H1 (cell line): ENCODE results near the gene EFCAB6. TPM values are rescaled to one million over a fixed set of nuclear protein-coding genes. Genes with fewer than 3 reads are reported as not detected.

ENCODE experiments used
- CTCF ChIA-PET: fragments of 300-600 bp; sonication (Branson Sonifier 250); formaldehyde crosslinking; loops from one replicate; lab custom pipeline; 2021; ENCODE audit not compliant: partially characterized antibody; lab: Charles Lee
- POLR2A ChIA-PET: fragments of 300-600 bp; sonication (Branson Sonifier 250); formaldehyde crosslinking; loops from one replicate; lab custom pipeline; 2021; ENCODE audit warnings: inconsistent platforms; ENCODE audit not compliant: partially characterized antibody; lab: Charles Lee
- DNase-seq, 2 experiments: peaks; one replicate each; pipeline versions ENCODE4 v3.0.0 to v3.0.0-alpha.2; 2010 to 2022; ENCODE audit warnings: low spot score in 2 of 2, low read depth in 1 of 2, mixed read lengths in 1 of 2
- FAIRE-seq: peaks from 2 replicates; lab custom pipeline; 2011; peaks lifted over from hg19 to GRCh38; lab: Jason Lieb, UNC
- H2AFZ ChIP-seq: 2 replicates; pipeline ENCODE4 v1.8.1; 2012; ENCODE audit warnings: low read length, inconsistent platforms
- H2AK5ac ChIP-seq: 2 replicates; pipeline ENCODE4 v1.6.1; 2013; ENCODE audit warnings: low read depth, low read length
- H2BK120ac ChIP-seq: replicated peaks from 2 replicates; pipeline ENCODE3; 2013; ENCODE audit warnings: low read depth, low read length, inconsistent platforms
- H2BK12ac ChIP-seq: 2 replicates; pipeline ENCODE4 v1.6.1; 2013; ENCODE audit warnings: low read depth, low read length
- H2BK15ac ChIP-seq: 2 replicates; pipeline ENCODE4 v1.6.1; 2013; ENCODE audit warnings: low read length
- H2BK20ac ChIP-seq: 2 replicates; pipeline ENCODE4 v1.6.1; 2013; ENCODE audit warnings: low read length
- H2BK5ac ChIP-seq: 2 replicates; pipeline ENCODE4 v1.6.1; 2013; ENCODE audit warnings: low read depth, low read length
- H3K14ac ChIP-seq: 2 replicates; pipeline ENCODE4 v1.6.1; 2013; ENCODE audit warnings: inconsistent platforms; ENCODE audit not compliant: insufficient read length
- H3K18ac ChIP-seq: 2 replicates; pipeline ENCODE4 v1.6.1; 2013; ENCODE audit warnings: low read length; ENCODE audit errors: extremely low read depth
- H3K23ac ChIP-seq: 2 replicates; pipeline ENCODE4 v1.6.1; 2013; ENCODE audit warnings: inconsistent platforms; ENCODE audit not compliant: insufficient read length
- H3K23me2 ChIP-seq: 2 replicates; pipeline ENCODE4 v1.6.1; 2013; ENCODE audit warnings: low read depth, low read length
- H3K27ac ChIP-seq: 2 replicates; pipeline ENCODE4 v1.6.1; 2011; ENCODE audit warnings: low read depth, low read length, inconsistent platforms
- H3K27me3 ChIP-seq, 4 experiments: replicated peaks in 1 of 4; 1 replicate in 1 of 4; 2 replicates in 3 of 4; pipeline versions ENCODE4 v1.6.1 to v1.8.1; 2011 to 2013; ENCODE audit warnings: low read length in 3 of 4, mild to moderate bottlenecking in 3 of 4, inconsistent platforms in 2 of 4, mixed read lengths in 2 of 4, moderate library complexity in 1 of 4; ENCODE audit not compliant: control insufficient read depth in 3 of 4, insufficient read depth in 3 of 4; ENCODE audit errors: extremely low read depth in 1 of 4
- H3K36me3 ChIP-seq, 4 experiments: 2 replicates each; pipeline versions ENCODE4 v1.6.1 to v1.8.1; 2011 to 2013; ENCODE audit warnings: mild to moderate bottlenecking in 4 of 4, low read length in 3 of 4, moderate library complexity in 2 of 4, control low read depth in 1 of 4, inconsistent platforms in 1 of 4; ENCODE audit not compliant: insufficient read depth in 4 of 4, control insufficient read depth in 2 of 4
- H3K4ac ChIP-seq: replicated peaks from 2 replicates; pipeline ENCODE3; 2013; ENCODE audit warnings: low read length, low read depth, mixed read lengths, inconsistent platforms; ENCODE audit not compliant: insufficient read length
- H3K4me1 ChIP-seq, 4 experiments: replicated peaks in 1 of 4; 1 replicate in 1 of 4; 2 replicates in 3 of 4; pipeline versions ENCODE4 v1.6.1 to v1.8.1; 2011 to 2013; ENCODE audit warnings: low read length in 3 of 4, inconsistent platforms in 2 of 4, mixed read lengths in 1 of 4; ENCODE audit not compliant: insufficient read depth in 4 of 4, control insufficient read depth in 3 of 4
- H3K4me2 ChIP-seq, 2 experiments: 2 replicates each; pipeline versions ENCODE4 v1.6.1 to v1.8.1; 2011 to 2013; ENCODE audit warnings: low read depth in 2 of 2, low read length in 2 of 2, control low read depth in 1 of 2, inconsistent platforms in 1 of 2, mild to moderate bottlenecking in 1 of 2; ENCODE audit not compliant: insufficient read depth in 1 of 2
- H3K4me3 ChIP-seq, 4 experiments: fragments of 200-600, 300-600 bp in 1 of 4; sonication (generic), shearing (Covaris generic), sonication (Bioruptor Twin) in 1 of 4; 2 replicates each; pipeline versions ENCODE4 v1.5.1 to v1.8.1; 2011 to 2016; ENCODE audit warnings: low read length in 4 of 4, low read depth in 3 of 4, control low read depth in 2 of 4, inconsistent platforms in 2 of 4, mild to moderate bottlenecking in 2 of 4, mixed read lengths in 1 of 4, moderate library complexity in 1 of 4; ENCODE audit not compliant: insufficient read depth in 2 of 4; ENCODE audit errors: extremely low read depth in 1 of 4
- H3K56ac ChIP-seq: replicated peaks from 2 replicates; pipeline ENCODE3; 2013; ENCODE audit warnings: low read depth, mild to moderate bottlenecking, mixed read lengths, low read length, inconsistent platforms; ENCODE audit not compliant: insufficient read length
- H3K79me1 ChIP-seq: 2 replicates; pipeline ENCODE4 v1.6.1; 2013; ENCODE audit warnings: low read depth, low read length, control low read depth
- H3K79me2 ChIP-seq, 2 experiments: 2 replicates each; pipeline versions ENCODE4 v1.6.1 to v1.8.1; 2012 to 2013; ENCODE audit warnings: low read length in 2 of 2, mild to moderate bottlenecking in 2 of 2, inconsistent platforms in 1 of 2; ENCODE audit not compliant: insufficient read depth in 2 of 2, control insufficient read depth in 1 of 2
- H3K9ac ChIP-seq, 4 experiments: replicated peaks in 1 of 4; 1 replicate in 1 of 4; 2 replicates in 3 of 4; pipeline versions ENCODE4 v1.6.1 to v1.8.1; 2011 to 2013; ENCODE audit warnings: low read depth in 3 of 4, low read length in 3 of 4, control low read depth in 2 of 4, mild to moderate bottlenecking in 2 of 4, moderate library complexity in 2 of 4, inconsistent platforms in 1 of 4; ENCODE audit errors: extremely low read depth in 1 of 4
- H3K9me3 ChIP-seq, 2 experiments: 2 replicates each; pipeline versions ENCODE4 v1.6.1 to v1.8.1; 2012 to 2013; ENCODE audit warnings: mild to moderate bottlenecking in 2 of 2, moderate library complexity in 2 of 2, control low read depth in 1 of 2, inconsistent platforms in 1 of 2, low read depth in 1 of 2, low read length in 1 of 2, mixed read lengths in 1 of 2; ENCODE audit not compliant: insufficient read depth in 2 of 2
- H4K20me1 ChIP-seq, 2 experiments: replicated peaks in 1 of 2; 2 replicates each; pipeline versions ENCODE3 to v1.8.1; 2011 to 2013; ENCODE audit warnings: inconsistent platforms in 2 of 2, low read length in 2 of 2, mild to moderate bottlenecking in 1 of 2; ENCODE audit not compliant: insufficient read depth in 2 of 2, control insufficient read depth in 1 of 2
- H4K5ac ChIP-seq: 2 replicates; pipeline ENCODE4 v1.6.1; 2013; ENCODE audit warnings: low read length, low read depth, mixed read lengths, inconsistent platforms; ENCODE audit not compliant: insufficient read length
- H4K8ac ChIP-seq: 2 replicates; pipeline ENCODE4 v1.8.0; 2013; ENCODE audit warnings: mild to moderate bottlenecking, moderate library complexity, low read length, inconsistent platforms; ENCODE audit not compliant: insufficient read depth; ENCODE audit errors: extremely low read depth
- H4K91ac ChIP-seq: replicated peaks from 2 replicates; pipeline ENCODE3; 2013; ENCODE audit warnings: low read length, mixed read lengths, inconsistent platforms; ENCODE audit not compliant: insufficient read length
- WGBS, 2 experiments: shearing (Covaris generic) in 1 of 2; methylation state at CpG; one replicate each; pipeline versions ENCODE4 v1.1.6 to v1.1.7; 2013 to 2015; ENCODE audit warnings: low lambda C conversion rate in 2 of 2, mixed read lengths in 2 of 2, inconsistent platforms in 1 of 2, low coverage in 1 of 2, missing lambda C conversion rate in 1 of 2; ENCODE audit not compliant: insufficient replicate concordance in 2 of 2, insufficient coverage in 1 of 2, insufficient read length in 1 of 2; ENCODE audit errors: extremely low coverage in 1 of 2, missing lambda C conversion rate in 1 of 2; 5-methylcytosine and 5-hydroxymethylcytosine counted together
- polyA plus RNA-seq, 7 experiments: library from polyadenylated mRNA; depleted of rRNA in 3 of 7; stranded (reverse) in 5 of 7; unstranded in 2 of 7; fragments of >200 nt in 5 of 7; fragments of 200-250 nt in 2 of 7; gene quantifications; 1 replicate in 5 of 7; 2 replicates in 1 of 7; 4 replicates in 1 of 7; pipeline versions ENCODE4 v1.2.1 to v1.2.3, GENCODE V29; 2011 to 2013; ENCODE audit warnings: missing spikeins in 2 of 7, mixed read lengths in 2 of 7
- total RNA-seq: library from RNA; stranded (reverse); fragmentation: NEBNext Ultra II Directional; extraction: Animal tissue kit (Norgen Biotek cat#: 25700); gene quantifications from 2 replicates; pipeline ENCODE4 v1.2.1, GENCODE V29; 2021

The EFCAB6 gene
- total and polyA plus RNA-seq, 2 of the 8 experiments (the other 6 are each of a cell fraction or from before 2014, with no cell fraction given): 0.32 to 1.7 TPM

DNA sequence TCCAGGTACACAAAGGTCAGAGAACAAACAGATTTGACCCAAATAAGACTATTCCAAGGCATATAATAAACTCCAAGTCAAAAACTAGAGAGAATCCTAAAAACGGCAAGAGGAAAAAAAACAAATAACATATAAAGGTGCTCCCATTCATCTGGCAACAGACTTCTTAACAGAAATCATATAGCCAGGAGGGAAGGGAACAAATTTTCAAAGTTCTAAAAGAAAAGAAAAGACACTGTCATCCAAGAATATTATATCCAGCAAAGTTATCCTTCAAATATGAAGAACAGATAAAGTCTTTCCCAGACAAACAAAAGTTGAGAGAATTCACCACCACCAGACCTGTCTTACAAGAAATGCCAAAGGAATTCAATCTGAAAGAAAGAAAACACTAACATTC lies 11.1 kb downstream of the EFCAB6 start:
- H3K4me3 ChIP-seq: no peak overlapping the region
- H4K5ac ChIP-seq: no peak overlapping the region
- no peaks in the 10 kb centered on the region for H4K20me1 ChIP-seq
- ChIA-PET POLR2A (interaction anchor here (1.2 kb wide), 1 partner anchor 22 kb away, joined by 4 read pairs; no protein-coding TSS in a partner anchor), CTCF (interaction anchor here (1.0 to 1.3 kb wide), 2 partner anchors 82 to 414 kb away, joined by 3 read pairs; no protein-coding TSS in a partner anchor)
- H2BK12ac ChIP-seq: no peak overlapping the region
- no peak overlapping the region for H2AK5ac ChIP-seq
- no peak overlapping the region for H3K18ac ChIP-seq
- no peak for DNase-seq
- no peaks in the 10 kb centered on the region for H3K9me3 ChIP-seq
- no peak overlapping the region for H2AFZ ChIP-seq
- peaks cover 0 to 3% (median 0%) of the 10 kb centered on the region in 4 experiments; a peak in 3 of 7 replicates for H3K4me1 ChIP-seq
- FAIRE-seq: no peak
- H2BK120ac ChIP-seq: no peak overlapping the region
- no peak overlapping the region for H3K9ac ChIP-seq
- H3K23me2 ChIP-seq: no peaks in the 10 kb centered on the region
- H3K36me3 ChIP-seq: no peaks in the 10 kb centered on the region
- WGBS, 2 experiments: 79% methylated on average over 1 of the region's 1 CpG; no CpG with 5 or more reads in 1 of the 2 experiments
- H3K79me1 ChIP-seq: no peaks in the 10 kb centered on the region
- no peak overlapping the region for H3K23ac ChIP-seq
- no peak overlapping the region for H4K91ac ChIP-seq
- no peak overlapping the region for H2BK5ac ChIP-seq
- no peak overlapping the region for H3K4me2 ChIP-seq
- H3K4ac ChIP-seq: no peak overlapping the region
- H3K14ac ChIP-seq: no peak overlapping the region
- H3K27me3 ChIP-seq: no peaks in the 10 kb centered on the region
- H2BK15ac ChIP-seq: no peak overlapping the region
- H3K27ac ChIP-seq: no peak overlapping the region
- no peaks in the 10 kb centered on the region for H3K79me2 ChIP-seq
- H3K56ac ChIP-seq: no peak overlapping the region
- H2BK20ac ChIP-seq: no peak overlapping the region
- H4K8ac ChIP-seq: no peak overlapping the region
